Right lobe of liver (tissue), 4 donors: ENCODE measurements around the gene PEDS1.

Experiments used
- CTCF ChIP-seq, 4 donors: fragments of 200-600 bp in 3 of 4; fragments of 450-650 bp in 1 of 4; IDR thresholded peaks; one replicate each; pipeline versions ENCODE4 v1.5.1 to v1.8.0; 2016 to 2022; ENCODE audit warnings: antibody characterized with exemption in 4 of 4, mild to moderate bottlenecking in 2 of 4
- POLR2A ChIP-seq: fragments of 450-650 bp; IDR thresholded peaks from one replicate; pipeline ENCODE4 v1.6.1; 2017; ENCODE audit warnings: antibody characterized with exemption, mild to moderate bottlenecking
- donor health status: DM: no; HTN: no; CAD: no.
- donor health status: DM: no; HTN: no; CAD: no.
- donor health status: DM: no; HTN: yes; CAD: no.

- TF ChIP-seq CTCF (IDR thresholded peaks at IDR 0.05) = no peak
- TF ChIP-seq POLR2A = no peak
Observed at GRCh38 chr20:50116368-50116999, 37.0 kb downstream of the PEDS1 start.
